Measurements from ENCODE around the gene EFCAB12.
A peak's percentile ranks its signal among the peaks of the same experiment; 100 is the strongest.

Gene EFCAB12

GRCh38 chr3:129442947-129443346 lies 14.5 kb upstream of the EFCAB12 start:
- no peak for DNase-seq

GRCh38 chr3:129442486-129442885 lies 14.1 kb upstream of the EFCAB12 start:
- DNase-seq = no peak

DNA sequence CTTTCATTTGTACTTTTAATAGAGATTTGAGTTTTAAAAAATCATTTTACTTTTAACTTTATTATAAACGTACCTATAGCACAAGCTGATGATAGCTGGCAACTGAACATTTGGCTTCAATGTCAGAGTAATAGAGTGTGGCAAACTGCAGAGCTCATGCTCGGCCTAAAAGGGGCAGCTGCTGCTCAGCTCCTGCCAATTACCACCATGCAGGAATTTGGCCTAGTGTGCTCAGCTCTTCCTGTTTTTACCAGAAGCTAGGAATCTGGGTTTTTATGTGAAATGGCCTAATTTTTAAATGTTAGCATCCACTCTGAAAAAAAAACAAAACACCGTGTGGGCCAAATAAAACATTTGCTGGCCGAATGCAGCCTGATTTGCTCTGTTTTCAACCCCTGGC lies 13.3 kb upstream of the EFCAB12 start:
- no peak for DNase-seq

DNA sequence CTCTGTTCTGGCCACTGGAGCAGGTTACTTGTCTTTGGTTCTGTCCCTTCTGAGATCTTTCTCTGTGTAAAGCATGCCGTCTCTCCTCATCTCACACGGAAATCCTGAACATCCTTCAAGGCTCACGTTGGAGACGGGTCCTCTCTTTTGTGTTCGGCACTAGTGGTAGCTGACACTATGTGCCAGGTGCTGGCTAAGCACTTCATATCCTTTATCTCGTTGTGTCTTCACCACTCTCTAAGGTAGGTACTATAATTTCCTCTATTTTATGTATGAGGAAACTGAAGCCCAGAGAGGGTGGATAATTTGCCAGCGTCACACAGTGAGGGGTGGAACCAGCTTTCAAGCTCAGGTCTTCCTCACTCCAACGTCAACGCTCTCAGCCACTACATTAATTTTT lies 12.8 kb upstream of the EFCAB12 start:
- DNase-seq = no peak

DNA sequence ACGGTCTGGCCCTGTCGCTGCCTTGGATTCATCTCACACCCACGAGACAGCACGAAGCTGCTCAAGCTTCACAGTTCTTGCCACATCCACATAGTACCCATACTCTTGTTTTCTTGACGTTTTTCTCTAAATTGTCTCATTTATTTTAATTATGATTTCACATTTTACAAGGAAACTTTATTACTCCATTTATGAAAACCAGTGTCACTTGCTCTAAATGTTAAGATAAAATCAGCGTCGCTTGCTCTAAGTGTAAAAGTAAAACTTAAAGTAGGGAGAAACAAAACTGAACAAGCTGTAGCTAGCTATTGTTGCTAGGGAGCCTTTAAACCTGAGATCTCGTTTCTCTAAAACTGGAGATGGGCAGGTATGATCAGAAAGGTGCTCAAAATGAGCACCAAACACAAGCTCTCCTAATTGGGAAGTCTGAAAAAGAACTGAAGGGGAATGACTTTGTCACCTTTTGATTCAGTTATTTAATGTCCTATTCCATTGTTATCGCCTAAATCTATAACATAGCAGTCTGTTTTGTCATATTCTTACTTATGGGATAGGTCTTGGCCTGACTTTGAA lies 12.3 kb upstream of the EFCAB12 start:
- no peak for DNase-seq

GRCh38 chr3:129439817-129440617 lies 11.6 kb upstream of the EFCAB12 start, which contains the start of the genes IFT122 and MBD4:
IFT122 (plus strand) TSS chr3:129440224; CDS start chr3:129440331, 107 bp downstream.
MBD4 (minus strand) TSS chr3:129439948; CDS start chr3:129439833, 115 bp downstream.
- DNase-seq = peak; percentile 100

GRCh38 chr3:129439226-129439816 lies 10.9 kb upstream of the EFCAB12 start:
- DNase-seq = no peak

DNA sequence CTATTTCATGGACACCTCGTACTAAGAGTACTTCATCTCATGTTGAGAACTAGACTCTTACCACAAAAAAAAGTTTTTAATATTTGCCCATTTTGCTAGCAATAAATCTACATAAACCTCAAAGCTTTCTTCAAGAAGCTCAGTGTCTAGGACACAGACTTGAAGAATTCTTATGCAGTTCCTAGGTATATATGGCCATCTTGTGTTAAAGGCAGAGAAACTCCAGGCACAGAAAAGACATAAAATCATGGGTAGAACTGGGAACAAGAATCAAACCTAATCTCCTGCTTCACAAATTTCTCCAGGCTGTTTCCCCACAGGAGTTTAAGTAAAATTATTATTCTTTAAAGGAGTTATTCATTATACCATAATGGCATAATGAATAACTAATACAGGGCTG lies 6.9 kb upstream of the EFCAB12 start:
- DNase-seq = no peak

DNA sequence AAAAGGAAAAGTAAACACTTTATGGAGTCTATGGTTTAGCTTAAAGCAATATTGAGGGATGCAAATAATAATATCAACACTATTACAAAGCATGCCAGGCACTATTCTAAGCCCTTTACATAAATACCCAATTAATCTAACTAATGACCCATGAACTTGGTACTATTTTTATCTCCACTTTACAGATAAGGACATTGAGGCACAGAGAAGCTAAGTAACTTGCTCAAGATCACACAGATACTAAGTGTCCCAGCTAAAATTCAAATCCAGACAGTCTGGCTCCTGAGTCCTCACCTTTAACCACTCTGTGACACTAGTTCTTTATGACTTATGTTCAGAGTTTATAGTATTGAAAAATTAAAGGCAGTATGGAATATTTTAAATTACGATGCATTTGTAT lies 5.7 kb upstream of the EFCAB12 start:
- DNase-seq = no peak

DNA sequence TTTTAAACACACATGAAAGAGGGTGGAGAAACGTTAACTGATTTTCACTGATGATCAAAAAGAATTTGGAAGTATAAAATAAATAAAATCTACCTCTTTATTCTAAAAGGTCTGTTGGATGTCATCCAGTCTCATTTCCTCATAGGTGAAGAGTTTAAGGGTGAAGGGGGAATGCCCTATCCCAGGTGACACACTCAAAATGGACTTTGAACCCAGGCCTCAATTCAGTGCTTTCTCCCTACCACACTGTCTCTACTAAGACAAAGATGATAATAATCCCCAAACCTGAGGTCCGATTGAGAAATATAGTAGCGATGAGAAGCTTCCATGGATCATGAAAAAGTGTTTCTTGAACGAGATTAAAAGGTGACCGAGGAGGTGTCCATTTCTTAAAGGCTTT lies 5.1 kb upstream of the EFCAB12 start:
- DNase-seq = no peak

GRCh38 chr3:129432671-129433070 lies 4.2 kb upstream of the EFCAB12 start:
- DNase-seq = no peak

DNA sequence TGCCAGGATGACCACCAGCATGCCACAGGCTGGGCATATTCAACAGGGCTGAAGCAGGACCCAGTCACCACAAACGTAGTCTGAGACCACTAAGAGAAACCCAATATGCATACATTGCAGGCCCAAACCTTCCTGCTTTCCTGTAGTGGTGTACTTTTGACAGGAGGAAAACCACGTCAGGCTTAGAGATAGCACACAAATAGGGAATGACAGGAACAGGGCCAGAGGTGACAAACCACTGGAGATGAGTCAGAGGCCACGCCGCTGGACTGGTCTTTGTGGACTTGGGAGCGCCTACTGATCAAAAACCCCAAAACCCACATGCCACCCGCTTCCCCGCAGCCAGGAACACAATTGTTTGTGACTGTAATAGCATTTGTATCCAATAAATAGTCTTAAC lies 3.6 kb upstream of the EFCAB12 start:
- DNase-seq = no peak

DNA sequence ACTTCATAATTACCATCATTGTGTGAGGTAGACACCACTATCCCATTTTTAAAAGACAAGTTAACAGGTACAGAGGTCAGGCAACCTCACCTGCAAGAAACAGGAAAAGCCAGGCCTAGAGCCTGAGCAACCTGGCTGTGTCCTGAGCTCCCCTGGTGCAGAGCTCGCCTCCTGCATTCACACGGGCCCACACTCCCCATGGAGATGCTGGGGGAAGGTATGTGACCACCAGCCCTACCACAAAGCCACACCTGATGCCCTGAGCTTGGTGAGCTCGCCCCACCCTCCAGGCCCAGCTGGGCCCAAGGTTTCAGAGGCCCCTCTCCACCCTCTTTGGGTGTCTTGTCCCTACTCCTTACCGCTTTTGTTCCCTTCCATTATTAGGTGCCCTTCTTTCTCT lies 1.2 kb upstream of the EFCAB12 start:
- no peak for DNase-seq

DNA sequence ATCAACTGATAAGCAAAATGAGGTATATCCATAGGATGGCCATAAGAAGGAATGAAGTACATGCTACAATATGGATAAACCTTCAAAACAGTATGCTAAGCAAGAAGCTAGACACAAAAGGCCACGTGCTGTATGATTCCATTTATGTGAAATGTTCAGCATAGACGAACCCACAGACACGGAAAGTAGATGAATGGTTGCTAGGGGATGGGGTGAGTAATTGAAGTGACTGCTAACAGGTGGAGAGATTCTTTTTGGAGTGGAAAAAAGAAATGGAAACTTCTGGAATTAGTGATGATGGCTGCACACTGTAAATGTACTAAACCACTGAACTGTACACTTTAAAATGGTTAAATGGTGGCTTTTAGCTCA lies 630 bp upstream of the EFCAB12 start:
- no peak for DNase-seq

DNA sequence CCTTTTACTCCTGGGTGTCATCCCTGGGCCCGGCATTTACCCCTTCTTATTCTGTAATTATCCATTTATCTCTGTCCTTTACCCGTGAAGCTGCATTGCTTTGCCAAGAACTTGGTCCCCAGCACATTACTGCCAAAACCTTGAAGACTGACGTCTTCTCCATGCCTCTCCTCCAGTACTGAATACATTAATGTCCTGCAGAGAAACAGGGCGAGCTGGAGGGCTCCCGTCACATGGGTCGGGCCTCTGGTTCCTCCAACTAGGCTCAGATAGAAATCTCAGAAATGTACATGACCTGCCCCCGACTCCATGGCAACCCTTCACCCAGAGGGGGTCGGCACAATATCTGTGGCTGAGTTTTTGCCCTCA lies 445 bp downstream of the EFCAB12 start:
- DNase-seq = no peak

- no peak for DNase-seq
Measured at GRCh38 chr3:129425619-129426018, 2.8 kb downstream of the EFCAB12 start.

DNA sequence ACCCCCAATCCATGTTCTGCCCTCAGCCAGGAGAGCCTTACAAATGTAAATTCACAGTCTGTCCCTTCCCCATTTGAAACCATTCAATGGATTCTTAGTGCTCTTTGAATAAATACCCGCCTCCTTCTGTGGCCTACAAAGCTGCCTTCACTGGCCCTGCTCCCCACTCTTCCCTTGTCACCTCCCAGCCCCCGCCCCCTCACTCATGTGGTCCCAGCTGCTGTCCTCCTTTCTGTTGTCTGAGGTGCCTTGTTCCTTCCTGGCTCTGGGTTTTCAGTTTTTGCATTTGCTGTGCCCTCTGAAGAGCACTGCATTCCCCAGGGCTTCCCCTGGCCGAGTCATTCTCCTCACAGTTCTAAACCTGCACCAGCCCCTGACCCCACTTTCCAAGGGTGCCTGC lies 3.2 kb downstream of the EFCAB12 start:
- no peak for DNase-seq

GRCh38 chr3:129424185-129424841 lies 4.1 kb downstream of the EFCAB12 start:
- peak; percentile 26 for DNase-seq

- DNase-seq = no peak
Measured at GRCh38 chr3:129422897-129423296, 5.5 kb downstream of the EFCAB12 start.

GRCh38 chr3:129421988-129422745 lies 6.3 kb downstream of the EFCAB12 start:
- no peak for DNase-seq

- DNase-seq = no peak
Measured at GRCh38 chr3:129421236-129421883, 7.1 kb downstream of the EFCAB12 start.

DNA sequence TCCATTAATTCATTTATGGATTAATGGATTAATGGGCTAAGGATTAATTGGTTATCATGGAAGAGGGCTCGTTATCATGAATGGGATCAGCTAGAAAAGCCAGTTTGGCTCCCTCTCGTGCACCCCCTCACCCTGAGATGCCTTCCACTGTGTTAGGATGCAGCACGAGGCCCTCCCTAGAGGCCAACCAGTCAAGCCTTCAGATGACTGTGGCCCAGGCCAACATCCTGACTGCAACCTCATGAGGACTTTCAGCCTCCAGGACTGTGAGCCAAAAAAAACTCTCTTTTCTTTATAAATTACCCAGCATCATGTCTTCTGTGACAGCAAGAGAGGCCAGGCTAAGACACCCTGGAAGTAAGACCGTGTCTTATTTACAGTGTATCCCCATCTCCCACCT lies 9.0 kb downstream of the EFCAB12 start:
- DNase-seq = no peak

Measured in NCI-H1436 (cell line).